ENCODE data around the gene TM9SF1. TPM values are rescaled to one million over a fixed set of nuclear protein-coding genes. Genes with fewer than 3 reads are reported as not detected.

The TM9SF1 gene
- total and polyA plus RNA-seq, 2 donors (not counting 1 experiment from before 2014, with no cell fraction given), result 7.6 to 24.5 TPM

DNA sequence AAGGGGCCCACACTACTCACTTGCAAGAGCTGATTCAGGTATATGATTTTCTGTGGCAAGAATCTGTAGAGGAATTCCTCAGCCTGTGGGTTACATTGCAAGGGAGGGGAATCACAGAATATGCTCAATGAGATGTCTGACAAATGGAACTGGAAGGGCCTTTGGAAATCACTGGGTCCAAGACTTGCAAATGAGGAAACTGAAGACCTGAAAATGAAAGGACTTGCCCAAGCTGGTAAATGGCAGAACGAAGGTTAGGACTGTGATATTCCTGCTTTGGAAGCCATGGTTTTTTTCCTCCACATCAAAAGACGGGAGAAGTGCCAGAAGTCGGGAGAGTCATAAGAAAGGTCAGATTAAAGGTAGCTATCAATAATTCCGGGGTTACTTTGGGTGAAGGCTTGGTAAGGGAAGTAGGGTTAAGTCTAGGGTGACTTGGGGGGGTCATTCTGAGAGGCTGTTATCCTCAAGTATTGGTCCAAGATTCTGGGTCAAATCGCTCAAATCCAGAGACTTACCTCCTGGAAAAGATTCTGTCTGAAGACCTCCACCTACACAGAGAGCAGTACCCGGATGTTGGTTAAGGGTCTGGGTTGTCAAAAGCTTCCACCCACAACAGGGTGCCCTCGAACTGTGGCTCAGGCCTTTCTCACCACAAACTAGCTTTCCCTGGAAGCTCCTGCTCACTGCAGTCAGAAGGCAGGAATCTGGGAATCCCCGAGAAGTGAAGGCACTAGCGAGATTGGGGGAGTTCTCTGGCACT, 49.4 kb downstream of the TM9SF1 start:
- H3K27ac ChIP-seq (ENCODE audit: low read length in 2 of 2), result peak overlapping the region; percentile 77 to 90
- Mint-ChIP-seq H3K27ac (peak overlapping the region; percentile 95), H3K4me3 (peak overlapping the region; percentile 95), H3K27me3 (no peaks in the 10 kb centered on the region), H3K4me1 (peaks cover 58% of the 10 kb centered on the region), H3K9me3 (ENCODE audit: insufficient read depth) (no peaks in the 10 kb centered on the region)
- intact Hi-C loops (cut with micrococcal nuclease), result loop anchor here (1.0 to 10.0 kb wide), 7 partner anchors 10 to 1051 kb away; partner anchors contain the start of genes ACIN1, C14orf119, GMPR2 and IPO4
- H3K4me3 ChIP-seq (ENCODE audit: control extremely low read depth in 1 of 5, extremely low read depth in 1 of 5, insufficient read depth in 1 of 5, low read depth in 2 of 5, low read length in 4 of 5), result peak overlapping the region; percentile 83 to 95 (median 94)
- ChIA-PET POLR2A (interaction anchor here (1.0 to 4.1 kb wide), 10 partner anchors 7 to 286 kb away, joined by 3 to 43 read pairs (median 8); partner anchors contain the start of genes CHMP4A, DCAF11, IRF9 and NRL), CTCF (interaction anchor here (1.1 to 6.2 kb wide), 9 partner anchors 9 to 54 kb away, joined by 3 to 62 read pairs (median 7); partner anchors contain the start of genes DCAF11, IRF9, NRL and PSME1)
- peak overlapping the region; percentile 90 for H3K4me2 ChIP-seq (replicated peaks; ENCODE audit: low read depth, low read length, poor library complexity, severe bottlenecking)
- H4K20me1 ChIP-seq (ENCODE audit: control insufficient read depth, insufficient read depth, low read length, poor library complexity, severe bottlenecking), result peaks cover 37% of the 10 kb centered on the region
- no peaks in the 10 kb centered on the region for H3K9me3 ChIP-seq (ENCODE audit: control extremely low read depth in 1 of 3, control insufficient read depth in 2 of 3, insufficient read depth in 1 of 3, low read length in 2 of 3)
- peaks cover 75% of the 10 kb centered on the region for H3K79me2 ChIP-seq (ENCODE audit: control insufficient read depth, insufficient read depth, low read length)
- peaks cover 0 to 46% of the 10 kb centered on the region in 2 experiments for H3K36me3 ChIP-seq (replicated peaks in 1 of 2; ENCODE audit: control extremely low read depth in 1 of 2, control insufficient read depth in 1 of 2, extremely low read depth in 1 of 2, insufficient read depth in 2 of 2, low read length in 1 of 2)
- DNase-seq (no peak), ATAC-seq (ENCODE audit: low read depth) (no peak)
- H2AFZ ChIP-seq (ENCODE audit: insufficient read depth, low read depth, low read length, poor library complexity, severe bottlenecking), result peak overlapping the region; percentile 83
- no peak for TF ChIP-seq EZH2 (IDR thresholded peaks at IDR 0.05; ENCODE audit: borderline replicate concordance, insufficient read depth, low read depth, low read length, poor library complexity, severe bottlenecking)
- TF ChIP-seq, protein P1, sequence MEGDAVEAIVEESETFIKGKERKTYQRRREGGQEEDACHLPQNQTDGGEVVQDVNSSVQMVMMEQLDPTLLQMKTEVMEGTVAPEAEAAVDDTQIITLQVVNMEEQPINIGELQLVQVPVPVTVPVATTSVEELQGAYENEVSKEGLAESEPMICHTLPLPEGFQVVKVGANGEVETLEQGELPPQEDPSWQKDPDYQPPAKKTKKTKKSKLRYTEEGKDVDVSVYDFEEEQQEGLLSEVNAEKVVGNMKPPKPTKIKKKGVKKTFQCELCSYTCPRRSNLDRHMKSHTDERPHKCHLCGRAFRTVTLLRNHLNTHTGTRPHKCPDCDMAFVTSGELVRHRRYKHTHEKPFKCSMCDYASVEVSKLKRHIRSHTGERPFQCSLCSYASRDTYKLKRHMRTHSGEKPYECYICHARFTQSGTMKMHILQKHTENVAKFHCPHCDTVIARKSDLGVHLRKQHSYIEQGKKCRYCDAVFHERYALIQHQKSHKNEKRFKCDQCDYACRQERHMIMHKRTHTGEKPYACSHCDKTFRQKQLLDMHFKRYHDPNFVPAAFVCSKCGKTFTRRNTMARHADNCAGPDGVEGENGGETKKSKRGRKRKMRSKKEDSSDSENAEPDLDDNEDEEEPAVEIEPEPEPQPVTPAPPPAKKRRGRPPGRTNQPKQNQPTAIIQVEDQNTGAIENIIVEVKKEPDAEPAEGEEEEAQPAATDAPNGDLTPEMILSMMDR (IDR thresholded peaks at IDR 0.05), result no peak
- peak overlapping the region; percentile 83 for H3K9ac ChIP-seq (ENCODE audit: low read length)
- 20% methylated on average over 4 of the region's 9 CpGs for WGBS (ENCODE audit: insufficient coverage)
- H3K4me1 ChIP-seq (ENCODE audit: control insufficient read depth in 2 of 2, insufficient read depth in 2 of 2, low read length in 2 of 2), result peaks cover 25 to 41% of the 10 kb centered on the region in 2 donors
- H3K27me3 ChIP-seq (replicated peaks in 1 of 4; ENCODE audit: control extremely low read depth in 1 of 4, control insufficient read depth in 3 of 4, insufficient read depth in 4 of 4, low read length in 3 of 4), result no peaks in the 10 kb centered on the region
